NT2/D1 (cell line): ENCODE data around the gene SMC1B.

ENCODE experiments used
- DNase-seq: peaks from one replicate; pipeline ENCODE4 v3.0.0-alpha.2; 2011; ENCODE audit warnings: low read depth, low spot score
- H3K27me3 ChIP-seq: 2 replicates; pipeline ENCODE4 v1.6.0; 2011; ENCODE audit warnings: mild to moderate bottlenecking; ENCODE audit not compliant: insufficient read length, insufficient read depth
- H3K36me3 ChIP-seq: 2 replicates; pipeline ENCODE4 v1.6.1; 2011; ENCODE audit warnings: mild to moderate bottlenecking, low read length, mixed read lengths; ENCODE audit not compliant: insufficient read depth, insufficient read length
- H3K4me1 ChIP-seq: 2 replicates; pipeline ENCODE4 v1.5.1; 2011; ENCODE audit not compliant: insufficient read depth, insufficient read length
- H3K4me3 ChIP-seq: 2 replicates; pipeline ENCODE4 v1.5.1; 2011; ENCODE audit warnings: low read depth; ENCODE audit not compliant: insufficient read length
- H3K9ac ChIP-seq: 2 replicates; pipeline ENCODE4 v1.6.0; 2011; ENCODE audit warnings: low read depth; ENCODE audit not compliant: insufficient read length
- H3K9me3 ChIP-seq: 2 replicates; pipeline ENCODE4 v1.5.1; 2011; ENCODE audit warnings: mild to moderate bottlenecking, low read length; ENCODE audit not compliant: insufficient read depth
- SUZ12 ChIP-seq: IDR thresholded peaks from 2 replicates; pipeline ENCODE4 v1.6.1; 2011; ENCODE audit not compliant: insufficient read length, insufficient read depth; ENCODE audit errors: extremely low read depth
- YY1 ChIP-seq: IDR thresholded peaks from 2 replicates; pipeline ENCODE4 v1.6.1; 2011; ENCODE audit not compliant: insufficient read length, insufficient read depth
- ZNF274 ChIP-seq: IDR thresholded peaks from 2 replicates; pipeline ENCODE4 v1.6.1; 2011; ENCODE audit warnings: mild to moderate bottlenecking, low read depth, low read length

The SMC1B gene

DNA sequence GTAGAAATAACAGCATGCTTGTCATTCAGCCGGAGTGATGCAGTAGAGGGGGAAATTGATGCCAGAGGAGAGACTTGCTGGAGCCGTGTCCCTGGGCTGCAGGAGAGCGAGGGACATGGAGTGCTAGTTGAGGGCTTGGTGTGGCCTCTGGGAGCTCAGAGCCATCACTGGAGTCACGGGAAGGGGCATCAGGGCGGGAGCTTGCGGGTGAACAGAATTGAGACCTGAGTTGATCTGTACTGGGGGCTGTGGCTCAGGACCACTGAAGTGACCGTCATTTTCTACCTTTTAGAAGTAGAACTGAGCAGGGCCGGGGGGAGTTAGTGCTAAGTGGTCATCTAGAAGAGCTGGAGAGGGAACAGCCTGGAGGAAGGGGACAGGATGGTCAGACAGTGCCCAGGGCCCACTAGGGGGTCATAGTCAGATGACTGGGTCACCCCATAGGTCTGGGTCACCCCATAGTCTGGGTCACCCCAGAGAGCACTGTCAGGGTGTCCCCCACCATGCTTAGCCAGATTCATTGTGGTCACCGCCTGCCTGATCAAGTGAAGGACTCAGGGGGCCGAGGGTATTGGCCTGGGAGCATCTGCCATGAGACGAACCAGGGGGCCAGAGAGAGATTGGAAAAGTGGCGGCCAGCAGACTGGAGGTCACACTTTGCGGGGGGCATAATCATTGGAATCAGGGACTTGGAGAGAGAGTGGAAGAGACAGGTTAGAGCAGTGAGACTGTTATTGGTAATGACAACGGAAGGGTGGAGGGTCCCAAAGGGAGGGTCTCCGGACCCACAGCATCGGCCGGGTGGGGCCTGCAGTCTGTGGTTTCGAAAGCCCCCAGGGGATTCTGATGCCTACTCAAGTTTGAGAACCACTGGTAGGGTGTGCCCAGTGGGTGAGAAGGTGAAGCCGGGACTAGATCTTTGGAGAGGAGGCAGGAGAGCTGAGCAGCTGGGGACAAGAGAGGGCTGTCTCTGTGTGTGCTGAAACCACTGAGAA is 15.3 kb upstream of the SMC1B start:
- no peak overlapping the region for H3K9ac ChIP-seq
- no peaks in the 10 kb centered on the region for H3K27me3 ChIP-seq
- peaks cover 2% of the 10 kb centered on the region for H3K4me1 ChIP-seq

GRCh38 chr22:45427114-45427513 is 13.7 kb upstream of the SMC1B start:
- Histone ChIP-seq H3K4me3 (no peak overlapping the region), H3K9me3 (no peaks in the 10 kb centered on the region), H3K9ac (no peak overlapping the region), H3K27me3 (no peaks in the 10 kb centered on the region), H3K4me1 (peaks cover 2% of the 10 kb centered on the region), H3K36me3 (no peaks in the 10 kb centered on the region)
- DNase-seq: no peak
- TF ChIP-seq SUZ12: no peak
- no peak for TF ChIP-seq ZNF274
- no peak for TF ChIP-seq YY1

More for the DNA sequence above, 15.3 kb upstream of the SMC1B start:
- no peak overlapping the region for H3K4me3 ChIP-seq
- H3K36me3 ChIP-seq: no peaks in the 10 kb centered on the region
- TF ChIP-seq ZNF274 (no peak), SUZ12 (no peak), YY1 (no peak)
- H3K9me3 ChIP-seq: no peaks in the 10 kb centered on the region
- DNase-seq: no peak

- no peak overlapping the region for H3K9ac ChIP-seq
- H3K4me1 ChIP-seq: peaks cover 2% of the 10 kb centered on the region
- no peaks in the 10 kb centered on the region for H3K27me3 ChIP-seq
- H3K4me3 ChIP-seq: no peak overlapping the region
- no peaks in the 10 kb centered on the region for H3K36me3 ChIP-seq
- H3K9me3 ChIP-seq: no peaks in the 10 kb centered on the region
- no peak for DNase-seq
- no peak for TF ChIP-seq SUZ12
- no peak for TF ChIP-seq YY1
- no peak for TF ChIP-seq ZNF274
Measured at GRCh38 chr22:45426387-45426786, 13.0 kb upstream of the SMC1B start.

DNA sequence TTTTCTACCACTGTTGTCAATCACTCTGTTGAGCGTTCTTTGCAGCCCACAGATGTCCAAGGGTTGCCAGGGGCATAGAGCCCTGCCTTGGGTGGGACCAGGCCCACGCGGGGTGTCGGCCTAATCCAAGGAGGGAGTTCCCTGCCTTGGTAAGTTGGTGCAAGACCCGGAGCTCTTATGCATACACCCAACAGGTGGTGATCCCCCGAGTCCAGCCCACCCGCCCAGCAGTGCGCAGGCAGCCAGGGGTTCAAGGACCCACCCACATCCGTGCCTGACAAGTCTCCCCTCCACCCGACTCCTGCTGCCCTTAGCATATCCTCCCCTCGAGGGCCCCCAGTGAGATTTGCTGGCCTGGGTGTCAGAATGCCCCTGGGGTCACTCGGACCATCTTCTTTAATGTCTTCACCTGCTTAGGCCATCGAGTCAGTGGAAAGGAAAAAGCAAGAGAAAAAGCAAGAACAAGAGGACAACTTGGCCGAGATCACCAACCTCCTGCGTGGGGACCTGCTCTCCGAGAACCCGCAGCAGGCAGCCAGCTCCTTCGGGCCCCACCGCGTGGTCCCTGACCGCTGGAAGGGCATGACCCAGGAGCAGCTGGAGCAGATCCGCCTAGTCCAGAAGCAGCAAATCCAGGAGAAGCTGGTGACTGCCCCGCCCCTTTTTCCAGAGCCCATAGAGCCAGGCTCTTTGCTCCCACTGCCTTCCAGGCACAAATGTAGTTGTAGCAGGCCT is 12.3 kb upstream of the SMC1B start:
- no peaks in the 10 kb centered on the region for H3K9me3 ChIP-seq
- no peak overlapping the region for H3K9ac ChIP-seq
- no peaks in the 10 kb centered on the region for H3K36me3 ChIP-seq
- no peaks in the 10 kb centered on the region for H3K27me3 ChIP-seq
- TF ChIP-seq ZNF274: no peak
- TF ChIP-seq YY1: no peak
- no peak for TF ChIP-seq SUZ12
- DNase-seq: no peak
- no peak overlapping the region for H3K4me3 ChIP-seq
- H3K4me1 ChIP-seq: peaks cover 2% of the 10 kb centered on the region

- TF ChIP-seq SUZ12 (no peak), YY1 (no peak), ZNF274 (no peak)
- Histone ChIP-seq H3K9ac (no peak overlapping the region), H3K4me1 (peaks cover 2% of the 10 kb centered on the region), H3K36me3 (no peaks in the 10 kb centered on the region), H3K4me3 (no peak overlapping the region), H3K9me3 (no peaks in the 10 kb centered on the region), H3K27me3 (no peaks in the 10 kb centered on the region)
- DNase-seq: no peak
Measured at GRCh38 chr22:45425101-45425500, 11.7 kb upstream of the SMC1B start.

DNA sequence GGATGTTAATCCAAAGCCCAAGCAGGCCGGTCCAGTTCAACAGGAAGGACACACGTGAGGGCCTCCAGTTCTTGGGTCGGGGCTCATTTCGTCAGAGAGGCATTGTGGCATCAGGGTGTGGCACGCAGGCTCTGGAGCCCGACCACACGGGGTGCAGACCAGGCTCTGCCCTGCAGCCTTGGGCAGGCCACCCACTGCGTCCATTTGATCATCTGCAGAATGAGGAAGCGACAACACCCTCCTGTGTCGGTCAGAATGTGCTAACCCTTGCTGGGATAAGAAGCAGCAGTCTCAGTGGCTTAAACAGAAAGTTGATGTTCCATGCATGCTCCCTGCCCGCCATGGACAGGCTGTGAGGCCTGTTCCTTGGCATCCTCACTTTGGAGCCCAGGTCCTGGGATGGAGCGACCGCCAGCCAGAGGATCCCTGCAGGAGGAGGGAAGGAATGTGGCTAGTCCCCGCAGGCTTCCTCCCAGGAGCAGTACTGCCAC is 10.9 kb upstream of the SMC1B start:
- TF ChIP-seq ZNF274 (no peak), SUZ12 (no peak), YY1 (no peak)
- no peak for DNase-seq
- H3K4me3 ChIP-seq: no peak overlapping the region

DNA sequence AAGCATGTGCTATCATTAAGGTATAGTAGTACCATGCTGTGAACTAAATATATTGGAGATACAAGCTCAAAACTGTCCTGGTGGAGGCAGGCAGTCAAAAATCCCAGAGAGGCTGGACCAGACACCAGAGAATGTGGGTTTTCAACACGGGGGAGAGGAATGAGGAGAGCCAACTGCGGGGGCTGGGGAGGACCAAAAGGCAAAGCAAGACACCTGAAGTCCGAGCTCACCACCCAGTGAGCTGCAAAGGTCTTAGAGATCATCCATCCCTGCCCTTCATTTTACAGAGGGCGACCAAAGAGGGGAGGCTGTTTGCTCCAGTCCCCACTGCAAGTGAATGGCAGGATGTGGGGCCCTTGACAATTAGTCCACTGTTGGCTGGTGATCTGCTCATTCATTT is 10.1 kb upstream of the SMC1B start:
- Histone ChIP-seq H3K9ac (no peak overlapping the region), H3K27me3 (no peaks in the 10 kb centered on the region), H3K9me3 (no peaks in the 10 kb centered on the region), H3K36me3 (no peaks in the 10 kb centered on the region), H3K4me3 (no peak overlapping the region), H3K4me1 (peaks cover 2% of the 10 kb centered on the region)
- DNase-seq: no peak
- TF ChIP-seq ZNF274: no peak
- TF ChIP-seq SUZ12: no peak
- no peak for TF ChIP-seq YY1

More for the DNA sequence above, 10.9 kb upstream of the SMC1B start:
- H3K9ac ChIP-seq: peak overlapping the region; percentile 21
- no peaks in the 10 kb centered on the region for H3K36me3 ChIP-seq
- no peaks in the 10 kb centered on the region for H3K27me3 ChIP-seq
- no peaks in the 10 kb centered on the region for H3K9me3 ChIP-seq
- peaks cover 2% of the 10 kb centered on the region for H3K4me1 ChIP-seq
